Activated CD8-positive, alpha-beta T cell treated with anti-CD3 and anti-CD28 coated beads for 36 hours (primary cell): ENCODE results near the gene NOL4L. TPM values are rescaled to one million over a fixed set of nuclear protein-coding genes. Genes with fewer than 3 reads are reported as not detected.

Source experiments
- ATAC-seq: fragments of 200-7000 bp; cut with Tn5 transposase; one replicate; pipeline ENCODE4 v1.10.0; 2021; ENCODE audit warnings: mild to moderate bottlenecking, moderate library complexity
- CTCF ChIA-PET: fragments of 350-600 bp; sonication (Branson Sonifier 250); formaldehyde crosslinking; loops from one replicate; lab custom pipeline; 2021; ENCODE audit warnings: antibody characterized with exemption; lab: Charles Lee
- POLR2A ChIA-PET: fragments of 350-600 bp; sonication (Branson Sonifier 250); formaldehyde crosslinking; loops from one replicate; lab custom pipeline; 2021; ENCODE audit warnings: antibody characterized with exemption; lab: Charles Lee
- DNase-seq: peaks from one replicate; pipeline ENCODE4 v3.0.0-alpha.2; 2020
- H3K27ac Mint-ChIP-seq: one replicate; pipeline ENCODE4 v1.8.0; 2021; ENCODE audit warnings: mild to moderate bottlenecking, mixed read lengths
- H3K27me3 Mint-ChIP-seq: one replicate; pipeline ENCODE4 v1.8.0; 2021; ENCODE audit warnings: mixed read lengths
- H3K36me3 Mint-ChIP-seq: one replicate; pipeline ENCODE4 v1.8.0; 2021; ENCODE audit warnings: low read depth, mixed read lengths
- H3K4me1 Mint-ChIP-seq: one replicate; pipeline ENCODE4 v1.8.0; 2021; ENCODE audit warnings: low read depth, mixed read lengths
- H3K4me3 Mint-ChIP-seq: one replicate; pipeline ENCODE4 v1.8.0; 2021; ENCODE audit warnings: mild to moderate bottlenecking, moderate library complexity, mixed read lengths
- H3K9me3 Mint-ChIP-seq: one replicate; pipeline ENCODE4 v1.8.0; 2021; ENCODE audit warnings: mixed read lengths
- CTCF ChIP-seq: fragments of 200-600 bp; IDR thresholded peaks from one replicate; pipeline ENCODE4 v1.8.0; 2022; ENCODE audit warnings: antibody characterized with exemption, mild to moderate bottlenecking
- intact Hi-C: fragments of 100-400 bp; cut with micrococcal nuclease; formaldehyde crosslinking; loops from one replicate; pipeline ENCODE4 v1.10.0; 2022
- total RNA-seq, 2 experiments: library from RNA; stranded (reverse); gene quantifications; one replicate each; pipeline ENCODE4 v1.2.3, GENCODE V29; 2021

The NOL4L gene
- total RNA-seq, 2 experiments from 2014 or later = 23.3 to 23.9 TPM

- ChIA-PET POLR2A (interaction anchor here (0.6 to 2.6 kb wide), 2 partner anchors 10 to 246 kb away, joined by 4 to 10 read pairs; no protein-coding TSS in a partner anchor), CTCF (interaction anchor here (6.0 kb wide), 1 partner anchor 11 kb away, joined by 40 read pairs; no protein-coding TSS in a partner anchor)
- Mint-ChIP-seq H3K27ac (peak overlapping the region; percentile 93), H3K27me3 (no peaks in the 10 kb centered on the region), H3K4me3 (peak overlapping the region; percentile 79), H3K36me3 (peaks cover 44% of the 10 kb centered on the region), H3K9me3 (no peaks in the 10 kb centered on the region), H3K4me1 (peaks cover 89% of the 10 kb centered on the region)
- intact Hi-C loops = no loop called here
- no peak for ATAC-seq
- DNase-seq = peak; percentile 37
- no peak for TF ChIP-seq CTCF
Observed at GRCh38 chr20:32512047-32512385, 73.1 kb downstream of the NOL4L start.

DNA sequence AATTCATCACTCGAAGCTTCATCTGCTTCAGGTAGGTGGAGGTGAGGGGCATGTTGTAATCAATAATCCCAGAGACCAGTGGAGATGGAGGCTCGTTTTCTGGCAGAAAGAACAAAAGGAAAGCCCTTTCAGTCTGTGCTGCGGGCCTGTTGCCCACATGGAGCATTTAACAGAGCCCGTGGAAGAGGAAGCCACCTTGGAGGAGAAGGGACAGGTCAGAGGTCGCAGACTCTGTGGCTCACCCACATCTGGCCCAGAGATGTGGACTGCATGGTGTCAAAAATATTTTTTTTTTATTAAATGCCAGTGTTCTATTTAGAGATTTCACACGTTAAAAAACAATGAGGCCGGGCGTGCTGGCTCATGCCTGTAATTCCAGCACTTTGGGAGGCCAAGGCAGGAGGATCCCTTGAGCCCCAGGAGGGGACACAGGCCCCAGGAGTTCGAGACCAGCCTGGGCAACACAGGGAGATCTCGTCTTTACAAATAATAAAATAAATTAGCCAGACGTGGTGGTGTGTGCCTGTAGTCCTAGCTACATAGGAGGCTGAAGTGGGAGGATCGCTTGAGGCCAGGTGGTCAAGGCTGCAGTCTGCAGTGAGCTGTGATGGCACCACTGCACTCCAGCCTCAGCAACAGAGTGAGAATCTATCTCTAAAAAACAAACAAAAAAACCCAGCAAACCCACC lies 73.6 kb downstream of the NOL4L start:
- H3K4me3 Mint-ChIP-seq = peak overlapping the region; percentile 79
- no peaks in the 10 kb centered on the region for H3K27me3 Mint-ChIP-seq
- no peak for ATAC-seq
- peak overlapping the region; percentile 93 for H3K27ac Mint-ChIP-seq
- intact Hi-C loops = no loop called here
- peaks cover 44% of the 10 kb centered on the region for H3K36me3 Mint-ChIP-seq
- CTCF ChIA-PET = interaction anchor here (6.0 kb wide), 1 partner anchor 12 kb away, joined by 40 read pairs; no protein-coding TSS in a partner anchor
- H3K4me1 Mint-ChIP-seq = peaks cover 89% of the 10 kb centered on the region
- no peak for TF ChIP-seq CTCF
- DNase-seq = no peak
- POLR2A ChIA-PET = interaction anchor here (0.7 to 2.6 kb wide), 5 partner anchors 10 to 141 kb away, joined by 3 to 10 read pairs (median 4); no protein-coding TSS in a partner anchor
- H3K9me3 Mint-ChIP-seq = no peaks in the 10 kb centered on the region

DNA sequence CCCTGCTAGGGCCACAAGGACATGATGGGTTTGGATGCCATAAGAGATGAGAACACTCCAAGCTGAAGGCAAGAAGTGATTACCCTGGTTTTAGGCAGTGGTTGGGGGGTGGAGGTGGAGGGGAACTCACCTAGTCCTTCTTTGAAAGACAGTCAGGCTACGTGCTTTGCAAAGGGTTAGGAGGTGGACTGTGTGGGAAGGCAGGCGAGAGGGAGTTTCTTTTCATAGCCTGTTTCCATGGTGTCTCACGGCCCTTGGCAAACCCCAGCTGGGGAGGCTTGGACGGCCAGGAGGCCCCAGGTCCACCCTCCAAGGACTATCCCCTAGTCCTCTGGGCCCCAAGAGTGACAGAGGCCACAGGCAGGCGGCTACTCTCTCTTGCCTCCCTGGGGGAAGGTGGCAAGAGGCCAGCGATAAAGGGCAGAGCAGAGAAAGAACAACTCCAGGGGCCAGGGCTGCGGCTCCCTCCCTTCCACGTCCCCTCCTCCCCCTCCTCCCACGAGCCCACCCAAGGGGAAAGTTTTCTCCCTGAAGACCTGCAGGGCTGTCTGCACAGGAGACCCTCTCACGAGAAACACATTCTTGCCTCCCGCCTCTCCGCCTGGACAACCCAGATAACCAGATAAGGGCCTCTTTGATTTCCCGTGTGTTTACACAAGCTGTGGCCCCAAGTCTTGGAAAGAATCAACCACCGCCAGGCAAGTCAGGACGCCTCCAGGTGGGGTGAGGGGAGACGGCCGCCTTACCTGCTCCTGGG lies 74.4 kb downstream of the NOL4L start:
- peak; percentile 48 for ATAC-seq

GRCh38 chr20:32510120-32510600 lies 75.0 kb downstream of the NOL4L start:
- Mint-ChIP-seq H3K36me3 (peaks cover 47% of the 10 kb centered on the region), H3K4me1 (peaks cover 87% of the 10 kb centered on the region), H3K27me3 (no peaks in the 10 kb centered on the region), H3K4me3 (peak overlapping the region; percentile 79), H3K27ac (peak overlapping the region; percentile 93), H3K9me3 (no peaks in the 10 kb centered on the region)
- no peak for TF ChIP-seq CTCF
- peak; percentile 55 for DNase-seq
- POLR2A ChIA-PET = interaction anchor here (0.7 to 4.2 kb wide), 8 partner anchors 8 to 30 kb away, joined by 3 to 21 read pairs (median 6); no protein-coding TSS in a partner anchor
- CTCF ChIA-PET = interaction anchor here (1.2 to 6.0 kb wide), 3 partner anchors 13 to 142 kb away, joined by 3 to 40 read pairs (median 5); no protein-coding TSS in a partner anchor
- peak; percentile 17 for ATAC-seq
- intact Hi-C loops = no loop called here

More for the DNA sequence above, 74.4 kb downstream of the NOL4L start:
- Mint-ChIP-seq H3K4me1 (peaks cover 88% of the 10 kb centered on the region), H3K27ac (peak overlapping the region; percentile 93), H3K4me3 (peak overlapping the region; percentile 79), H3K9me3 (no peaks in the 10 kb centered on the region), H3K27me3 (no peaks in the 10 kb centered on the region), H3K36me3 (peaks cover 44% of the 10 kb centered on the region)
- no peak for TF ChIP-seq CTCF
- peak; percentile 73 for DNase-seq
- ChIA-PET POLR2A (interaction anchor here (0.7 to 4.2 kb wide), 9 partner anchors 7 to 142 kb away, joined by 3 to 21 read pairs (median 3); no protein-coding TSS in a partner anchor), CTCF (interaction anchor here (6.0 kb wide), 1 partner anchor 13 kb away, joined by 40 read pairs; no protein-coding TSS in a partner anchor)
- intact Hi-C loops = no loop called here
